PC-9 (cell line): ENCODE measurements around the gene GALNT13. TPM values are rescaled to one million over a fixed set of nuclear protein-coding genes. Genes with fewer than 3 reads are reported as not detected.

Experiments used
- BruUV-seq: library from RNA; stranded (reverse); fragments of 400-500 nt; replicated peaks from 2 replicates; lab custom pipeline; 2021; lab: Mats Ljungman, UMichigan
- CTCF ChIA-PET: fragments of 300-600 bp; sonication (Branson Sonifier 250); formaldehyde crosslinking; loops from one replicate; lab custom pipeline; 2022; ENCODE audit warnings: antibody characterized with exemption; lab: Charles Lee
- POLR2A ChIA-PET: fragments of 300-600 bp; sonication (Branson Sonifier 250); formaldehyde crosslinking; loops from one replicate; lab custom pipeline; 2022; ENCODE audit warnings: antibody characterized with exemption; ENCODE audit not compliant: unreplicated experiment; lab: Charles Lee
- DNase-seq, 2 experiments: peaks; one replicate each; pipeline versions ENCODE4 v3.0.0 to v3.0.0-alpha.2; 2015 to 2022; ENCODE audit warnings: mixed read lengths in 1 of 2
- H2AFZ ChIP-seq: fragments of 200-600 bp; sonication (generic); 2 replicates; pipeline ENCODE4 v1.8.1; 2017; ENCODE audit warnings: antibody characterized with exemption
- H3F3A ChIP-seq: fragments of 200-600 bp; sonication (generic); 2 replicates; pipeline ENCODE4 v1.8.1; 2017; ENCODE audit warnings: antibody characterized with exemption, mild to moderate bottlenecking, low read depth; ENCODE audit not compliant: insufficient read depth
- H3K27ac ChIP-seq: fragments of 200-600 bp; sonication (generic); 2 replicates; pipeline ENCODE4 v1.6.1; 2016; ENCODE audit warnings: mixed run types
- H3K27me3 ChIP-seq: fragments of 200-600 bp; sonication (generic); 2 replicates; pipeline ENCODE4 v1.6.1; 2016; ENCODE audit warnings: low read depth, mixed run types; ENCODE audit not compliant: insufficient read depth
- H3K36me3 ChIP-seq: fragments of 200-600 bp; sonication (generic); 2 replicates; pipeline ENCODE4 v1.6.1; 2016; ENCODE audit warnings: low read depth, mixed run types
- H3K4me1 ChIP-seq: fragments of 200-600 bp; sonication (generic); replicated peaks from 2 replicates; pipeline ENCODE4 v1.6.1; 2016; ENCODE audit warnings: mixed run types; ENCODE audit not compliant: insufficient read depth
- H3K4me2 ChIP-seq: fragments of 200-600 bp; sonication (generic); 2 replicates; pipeline ENCODE4 v1.6.1; 2017; ENCODE audit warnings: mixed run types
- H3K4me3 ChIP-seq: fragments of 200-600 bp; sonication (generic); 2 replicates; pipeline ENCODE4 v1.6.1; 2016; ENCODE audit warnings: mixed run types
- H3K79me2 ChIP-seq: fragments of 200-600 bp; sonication (generic); 2 replicates; pipeline ENCODE4 v1.6.1; 2017; ENCODE audit warnings: low read depth, mixed run types
- H3K9me2 ChIP-seq: fragments of 200-600 bp; sonication (generic); 2 replicates; pipeline ENCODE4 v1.8.1; 2017; ENCODE audit warnings: mild to moderate bottlenecking; ENCODE audit not compliant: insufficient read depth
- H3K9me3 ChIP-seq: fragments of 200-600 bp; sonication (generic); 2 replicates; pipeline ENCODE4 v1.8.1; 2016; ENCODE audit warnings: low read depth; ENCODE audit not compliant: insufficient read depth
- H4K20me1 ChIP-seq: fragments of 200-600 bp; sonication (generic); 2 replicates; pipeline ENCODE4 v1.8.1; 2017; ENCODE audit not compliant: insufficient read depth
- CTCF ChIP-seq: fragments of 200-600 bp; sonication (generic); conservative IDR thresholded peaks from 2 replicates; pipeline ENCODE4 v1.6.1; 2017; ENCODE audit warnings: mixed run types, antibody characterized with exemption, mild to moderate bottlenecking, moderate library complexity
- EZH2 ChIP-seq: fragments of 200-600 bp; sonication (generic); IDR thresholded peaks from 2 replicates; pipeline ENCODE4 v1.8.0; 2017; ENCODE audit warnings: antibody characterized with exemption, low read depth
- intact Hi-C: fragments of 100-400 bp; cut with micrococcal nuclease; formaldehyde crosslinking; loops from one replicate; pipeline ENCODE4 v1.10.0; 2022; ENCODE audit not compliant: unreplicated experiment
- total RNA-seq: library from RNA; stranded (reverse); gene quantifications from 2 replicates; pipeline ENCODE4 v1.2.3, GENCODE V29; 2021

Gene GALNT13
- total RNA-seq, 1 experiment from 2014 or later = 3.6 TPM

DNA sequence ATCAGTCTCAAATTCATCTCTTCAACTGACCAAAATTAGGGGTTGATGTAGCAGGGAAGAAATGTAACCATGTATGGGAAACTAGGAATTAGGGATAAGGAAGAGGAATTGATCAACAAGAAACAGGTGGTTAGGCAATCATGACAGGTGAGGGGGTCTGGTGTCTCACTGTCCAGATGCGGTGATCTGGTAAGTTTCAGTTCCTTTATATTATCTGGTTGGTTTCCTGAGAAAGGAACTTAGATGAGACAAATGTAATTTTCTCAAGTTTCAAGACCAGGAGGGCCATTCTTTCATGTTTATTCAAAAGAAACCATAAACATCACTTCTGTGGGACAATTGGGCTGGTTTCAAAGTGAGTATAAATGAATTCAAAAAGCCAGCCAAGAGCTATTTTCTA is 520.5 kb downstream of the GALNT13 start:
- intact Hi-C loops = no loop called here
- Histone ChIP-seq H3K9me2 (no peaks in the 10 kb centered on the region), H3K27me3 (no peaks in the 10 kb centered on the region), H3K36me3 (no peaks in the 10 kb centered on the region), H2AFZ (no peak overlapping the region), H3K79me2 (no peaks in the 10 kb centered on the region), H3K9me3 (no peaks in the 10 kb centered on the region), H4K20me1 (no peaks in the 10 kb centered on the region), H3K27ac (no peak overlapping the region), H3K4me2 (no peak overlapping the region), H3K4me3 (no peak overlapping the region), H3K4me1 (no peaks in the 10 kb centered on the region), H3F3A (no peaks in the 10 kb centered on the region)
- ChIA-PET POLR2A (no interaction called here), CTCF (no interaction called here)
- DNase-seq = no peak
- TF ChIP-seq EZH2 = no peak
- no peak for TF ChIP-seq CTCF
- BruUV-seq = no TSS peak

DNA sequence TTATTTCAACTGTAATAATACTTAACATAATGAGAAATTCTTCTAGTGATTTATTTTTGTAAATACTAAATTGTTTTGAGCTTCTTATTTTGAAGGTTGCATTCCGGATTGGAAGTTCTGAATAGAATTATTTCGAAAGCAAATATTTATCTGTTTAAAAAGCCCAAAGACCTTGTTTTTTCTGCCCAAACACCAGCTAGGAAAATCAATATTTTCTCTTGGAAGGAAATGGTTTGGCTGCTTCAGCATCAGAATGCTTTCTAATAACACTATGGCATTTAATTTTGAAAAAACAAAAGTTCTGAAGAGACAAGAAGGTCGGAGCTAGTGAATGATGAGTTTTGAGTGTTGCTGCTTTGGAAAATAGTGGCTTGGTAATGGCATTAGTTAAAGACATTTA is 522.9 kb downstream of the GALNT13 start:
- no peak overlapping the region for H2AFZ ChIP-seq
- no TSS peak for BruUV-seq
- no peaks in the 10 kb centered on the region for H4K20me1 ChIP-seq
- no peaks in the 10 kb centered on the region for H3K4me1 ChIP-seq
- POLR2A ChIA-PET = no interaction called here
- H3K9me2 ChIP-seq = no peaks in the 10 kb centered on the region
- no peaks in the 10 kb centered on the region for H3F3A ChIP-seq
- CTCF ChIA-PET = no interaction called here
- no peaks in the 10 kb centered on the region for H3K36me3 ChIP-seq
- intact Hi-C loops = no loop called here
- H3K27ac ChIP-seq = no peak overlapping the region
- DNase-seq = no peak
- H3K27me3 ChIP-seq = no peaks in the 10 kb centered on the region
- H3K79me2 ChIP-seq = no peaks in the 10 kb centered on the region
- H3K4me3 ChIP-seq = no peak overlapping the region
- H3K9me3 ChIP-seq = no peaks in the 10 kb centered on the region
- no peak overlapping the region for H3K4me2 ChIP-seq
- TF ChIP-seq EZH2 (no peak), CTCF (no peak)

DNA sequence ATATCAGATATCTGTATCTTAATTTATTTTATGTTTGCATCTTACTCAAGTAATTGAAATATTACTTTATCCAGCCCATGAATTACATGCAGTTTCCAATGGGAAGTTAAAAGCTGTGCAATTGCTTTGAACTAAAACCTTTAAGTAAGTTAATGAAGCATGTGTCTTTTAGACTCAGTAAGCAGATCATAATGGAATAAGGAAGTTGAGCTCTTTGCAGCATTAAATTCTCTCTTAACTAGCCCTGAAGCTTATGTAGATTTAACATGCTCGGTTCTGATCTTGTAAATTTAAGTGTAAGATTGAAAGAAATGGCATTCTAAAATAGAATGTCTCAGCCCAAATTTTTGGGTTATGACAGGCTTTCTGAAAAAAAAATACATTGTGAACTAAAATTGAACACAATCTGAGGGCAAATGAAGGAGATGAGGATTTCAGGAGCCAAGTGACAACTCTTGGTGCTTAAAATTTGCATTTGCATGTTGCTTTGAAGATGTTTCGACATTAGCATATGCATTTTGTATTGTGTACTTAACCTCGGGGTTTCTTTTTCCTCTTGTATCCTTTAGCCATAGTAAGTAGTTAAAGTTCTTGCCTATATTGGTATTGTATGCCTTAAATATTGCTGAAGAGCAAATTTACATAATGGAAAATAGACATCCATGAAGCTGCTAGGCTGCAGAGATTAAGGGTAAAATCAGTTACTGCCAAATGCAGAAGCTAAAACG is 529.0 kb downstream of the GALNT13 start:
- H3K4me2 ChIP-seq = no peak overlapping the region
- TF ChIP-seq EZH2 (no peak), CTCF (no peak)
- no peaks in the 10 kb centered on the region for H3K36me3 ChIP-seq
- intact Hi-C loops = no loop called here
- H3K9me3 ChIP-seq = no peaks in the 10 kb centered on the region
- CTCF ChIA-PET = no interaction called here
- H3F3A ChIP-seq = no peaks in the 10 kb centered on the region
- no peaks in the 10 kb centered on the region for H3K27me3 ChIP-seq
- no peak overlapping the region for H3K4me3 ChIP-seq
- H3K4me1 ChIP-seq = no peaks in the 10 kb centered on the region
- POLR2A ChIA-PET = no interaction called here
- no peak overlapping the region for H3K27ac ChIP-seq
- no TSS peak for BruUV-seq
- H3K79me2 ChIP-seq = no peaks in the 10 kb centered on the region
- DNase-seq = no peak
- no peaks in the 10 kb centered on the region for H3K9me2 ChIP-seq
- H4K20me1 ChIP-seq = no peaks in the 10 kb centered on the region
- no peak overlapping the region for H2AFZ ChIP-seq
